Type B pancreatic cell (in vitro differentiated cells): ENCODE data around the gene BNIP3. TPM values are rescaled to one million over a fixed set of nuclear protein-coding genes. Genes with fewer than 3 reads are reported as not detected.

Experiments
- DNase-seq: peaks from one replicate; pipeline ENCODE4 v3.0.0; 2021; ENCODE audit warnings: mixed read lengths; ENCODE audit not compliant: unreplicated experiment; ENCODE audit errors: extremely low spot score
- H3K27ac Mint-ChIP-seq: 2 replicates; pipeline ENCODE4 v1.8.0; 2021; ENCODE audit warnings: mild to moderate bottlenecking, mixed read lengths
- H3K27me3 Mint-ChIP-seq: 2 replicates; pipeline ENCODE4 v1.8.0; 2021; ENCODE audit warnings: mixed read lengths
- H3K36me3 Mint-ChIP-seq: 2 replicates; pipeline ENCODE4 v1.8.0; 2021; ENCODE audit warnings: mixed read lengths
- H3K4me1 Mint-ChIP-seq: one replicate; pipeline ENCODE4 v1.8.0; 2021; ENCODE audit warnings: mixed read lengths; ENCODE audit not compliant: unreplicated experiment
- H3K4me3 Mint-ChIP-seq: 2 replicates; pipeline ENCODE4 v1.8.0; 2021; ENCODE audit warnings: mild to moderate bottlenecking, mixed read lengths
- H3K9me3 Mint-ChIP-seq: 2 replicates; pipeline ENCODE4 v1.8.0; 2021; ENCODE audit warnings: mixed read lengths
- CTCF ChIP-seq: fragments of 200-600 bp; sonication (generic); conservative IDR thresholded peaks from 2 replicates; pipeline ENCODE4 v1.5.0; 2021; ENCODE audit warnings: antibody characterized with exemption, mild to moderate bottlenecking
- total RNA-seq: library from RNA; stranded (reverse); gene quantifications from 2 replicates; pipeline ENCODE4 v1.2.1, GENCODE V29; 2021; ENCODE audit warnings: low replicate concordance

Gene BNIP3
- total RNA-seq, 1 donor from 2014 or later, result 30.2 TPM

GRCh38 chr10:132018446-132018845 is 36.7 kb upstream of the BNIP3 start:
- H3K27ac Mint-ChIP-seq, result no peak overlapping the region
- DNase-seq, result no peak
- peaks cover 19% of the 10 kb centered on the region for H3K27me3 Mint-ChIP-seq
- no peaks in the 10 kb centered on the region for H3K36me3 Mint-ChIP-seq
- no peak overlapping the region for H3K4me3 Mint-ChIP-seq
- peaks cover 5% of the 10 kb centered on the region for H3K4me1 Mint-ChIP-seq
- no peak for TF ChIP-seq CTCF
- H3K9me3 Mint-ChIP-seq, result no peaks in the 10 kb centered on the region

DNA sequence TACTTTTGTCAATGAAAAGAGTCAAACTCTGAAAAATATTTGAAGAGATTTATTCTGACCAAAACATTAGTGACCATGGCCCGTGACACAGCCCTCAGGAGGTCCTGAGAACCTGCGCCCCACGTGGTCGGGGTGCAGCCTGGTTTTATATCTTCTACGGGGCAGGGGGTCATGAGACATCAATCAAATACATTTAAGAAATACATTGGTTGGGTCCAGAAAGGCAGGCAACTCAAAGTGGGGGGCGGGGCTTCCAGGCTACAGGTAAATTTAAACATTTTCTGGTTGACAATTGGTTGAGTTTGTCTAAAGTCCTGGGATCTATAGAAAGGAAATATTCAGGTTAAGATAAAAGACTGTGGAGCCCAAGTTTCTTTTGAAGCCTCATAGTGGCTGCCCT is 34.8 kb upstream of the BNIP3 start:
- no peak for TF ChIP-seq CTCF
- peaks cover 14% of the 10 kb centered on the region for H3K27me3 Mint-ChIP-seq
- no peaks in the 10 kb centered on the region for H3K9me3 Mint-ChIP-seq
- no peak overlapping the region for H3K4me3 Mint-ChIP-seq
- no peaks in the 10 kb centered on the region for H3K36me3 Mint-ChIP-seq
- H3K27ac Mint-ChIP-seq, result no peak overlapping the region
- no peaks in the 10 kb centered on the region for H3K4me1 Mint-ChIP-seq
- DNase-seq, result no peak

- H3K27me3 Mint-ChIP-seq, result peaks cover 37% of the 10 kb centered on the region
- no peak overlapping the region for H3K4me3 Mint-ChIP-seq
- no peak overlapping the region for H3K27ac Mint-ChIP-seq
- H3K9me3 Mint-ChIP-seq, result no peaks in the 10 kb centered on the region
- no peaks in the 10 kb centered on the region for H3K36me3 Mint-ChIP-seq
- no peak for TF ChIP-seq CTCF
- no peaks in the 10 kb centered on the region for H3K4me1 Mint-ChIP-seq
- DNase-seq, result no peak
Measured at GRCh38 chr10:132011445-132011844, 29.7 kb upstream of the BNIP3 start.

- Mint-ChIP-seq H3K4me3 (no peak overlapping the region), H3K4me1 (no peaks in the 10 kb centered on the region), H3K27me3 (peaks cover 37% of the 10 kb centered on the region), H3K36me3 (no peaks in the 10 kb centered on the region), H3K9me3 (no peaks in the 10 kb centered on the region), H3K27ac (no peak overlapping the region)
- DNase-seq, result no peak
- TF ChIP-seq CTCF, result no peak
Measured at GRCh38 chr10:132011024-132011423, 29.3 kb upstream of the BNIP3 start.

- DNase-seq, result no peak
- TF ChIP-seq CTCF, result no peak
- Mint-ChIP-seq H3K4me1 (no peaks in the 10 kb centered on the region), H3K36me3 (no peaks in the 10 kb centered on the region), H3K27me3 (peaks cover 37% of the 10 kb centered on the region), H3K27ac (no peak overlapping the region), H3K4me3 (no peak overlapping the region), H3K9me3 (no peaks in the 10 kb centered on the region)
Measured at GRCh38 chr10:132010483-132010882, 28.8 kb upstream of the BNIP3 start.

- Mint-ChIP-seq H3K36me3 (no peaks in the 10 kb centered on the region), H3K27ac (no peak overlapping the region), H3K27me3 (peaks cover 37% of the 10 kb centered on the region), H3K9me3 (no peaks in the 10 kb centered on the region), H3K4me1 (no peaks in the 10 kb centered on the region), H3K4me3 (no peak overlapping the region)
- no peak for DNase-seq
- TF ChIP-seq CTCF, result no peak
Measured at GRCh38 chr10:132009575-132009974, 27.9 kb upstream of the BNIP3 start.
